Measurements from ENCODE around the gene PHF23. TPM values are rescaled to one million over a fixed set of nuclear protein-coding genes. Genes with fewer than 3 reads are reported as not detected.

The PHF23 gene
- total RNA-seq = 53.4 and 55.1 TPM in 2 replicates

DNA sequence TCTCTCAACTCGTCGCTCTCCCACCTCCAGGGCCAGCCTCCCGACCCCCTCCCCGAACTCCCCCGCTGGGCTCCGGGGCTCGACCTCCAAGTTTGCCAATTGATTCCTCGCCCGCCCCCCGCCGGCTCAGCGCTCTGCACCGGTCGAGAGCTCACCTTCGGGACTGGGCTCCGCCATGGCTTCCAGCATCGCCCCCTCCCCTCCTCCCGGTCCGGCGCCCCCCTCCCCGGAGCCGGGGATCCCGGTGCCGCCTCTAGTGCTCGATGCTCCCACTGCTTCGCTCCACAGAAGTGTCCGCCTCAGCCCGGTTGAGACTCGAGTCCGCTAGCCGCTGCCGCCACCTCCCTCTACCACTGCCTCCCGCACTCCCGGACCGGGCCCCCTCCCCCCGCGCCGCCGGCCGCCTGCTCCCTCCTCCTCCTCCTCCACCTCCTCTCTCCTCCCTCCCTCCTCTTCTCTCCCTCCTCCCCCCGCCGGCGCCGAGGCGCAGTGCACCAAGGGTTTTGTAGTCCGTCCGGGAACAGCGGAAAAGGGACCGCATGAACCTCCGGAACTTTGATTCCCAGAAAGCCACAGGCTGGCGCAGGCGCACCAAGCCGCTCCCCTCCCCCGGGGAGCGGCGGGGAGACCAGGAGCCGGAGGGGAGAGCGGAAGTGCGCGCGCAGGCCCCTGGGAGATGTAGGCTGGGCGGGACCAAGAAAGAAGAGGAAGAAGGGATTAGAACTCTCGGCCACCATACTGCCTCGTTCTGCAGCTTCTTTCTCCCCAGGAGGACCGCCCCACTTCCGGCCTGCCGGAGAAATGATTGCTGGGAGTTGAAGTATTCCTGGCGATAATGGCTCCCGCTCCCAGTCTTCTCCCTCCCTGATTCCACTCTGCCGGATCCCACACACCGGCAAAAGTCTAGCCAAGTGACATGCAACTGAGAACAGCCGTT lies at the start of gene PHF23:
TSS of gene PHF23 (minus strand) at position 367 of the 937 bp plus-strand sequence. CDS start at position 189, 178 bp downstream.
- intact Hi-C loops (cut with micrococcal nuclease) = loop anchor here (1.0 to 10.0 kb wide), 7 partner anchors 13 to 915 kb away; partner anchors contain the start of genes CYB5D1, EIF5A, ELP5 and NAA38

DNA sequence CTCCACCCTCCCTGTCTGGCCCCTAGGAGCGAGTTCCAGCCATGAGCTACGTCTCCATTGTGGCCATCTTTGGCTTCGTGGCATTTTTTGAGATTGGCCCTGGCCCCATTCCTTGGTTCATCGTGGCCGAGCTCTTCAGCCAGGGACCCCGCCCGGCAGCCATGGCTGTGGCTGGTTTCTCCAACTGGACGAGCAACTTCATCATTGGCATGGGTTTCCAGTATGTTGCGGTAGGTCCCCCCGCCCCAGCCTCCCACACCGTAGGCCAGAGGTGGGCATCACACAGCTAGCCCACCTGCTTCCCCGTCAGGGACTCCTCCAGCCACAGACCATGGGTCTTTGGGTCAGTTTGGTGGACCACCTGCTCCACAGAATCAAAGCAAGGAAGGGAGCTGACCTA lies 46.4 kb upstream of the PHF23 start:
- intact Hi-C loops (cut with micrococcal nuclease) = no loop called here

DNA sequence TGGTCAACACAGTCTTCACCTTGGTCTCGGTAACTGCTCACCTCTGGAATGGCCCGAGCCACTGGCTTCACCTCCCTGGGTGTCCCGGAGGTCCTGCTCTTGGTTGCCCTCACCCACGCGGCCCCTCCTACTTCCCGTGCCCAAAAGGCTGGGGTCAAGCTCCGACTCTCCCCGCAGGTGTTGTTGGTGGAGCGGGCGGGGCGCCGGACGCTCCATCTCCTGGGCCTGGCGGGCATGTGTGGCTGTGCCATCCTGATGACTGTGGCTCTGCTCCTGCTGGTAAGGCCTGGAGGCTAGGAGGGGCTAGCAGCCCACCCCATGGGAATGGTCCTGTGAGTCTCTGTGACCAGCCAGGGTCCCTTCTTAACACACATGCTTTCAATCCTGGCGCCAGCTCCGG lies 45.7 kb upstream of the PHF23 start:
- intact Hi-C loops (cut with micrococcal nuclease) = no loop called here

DNA sequence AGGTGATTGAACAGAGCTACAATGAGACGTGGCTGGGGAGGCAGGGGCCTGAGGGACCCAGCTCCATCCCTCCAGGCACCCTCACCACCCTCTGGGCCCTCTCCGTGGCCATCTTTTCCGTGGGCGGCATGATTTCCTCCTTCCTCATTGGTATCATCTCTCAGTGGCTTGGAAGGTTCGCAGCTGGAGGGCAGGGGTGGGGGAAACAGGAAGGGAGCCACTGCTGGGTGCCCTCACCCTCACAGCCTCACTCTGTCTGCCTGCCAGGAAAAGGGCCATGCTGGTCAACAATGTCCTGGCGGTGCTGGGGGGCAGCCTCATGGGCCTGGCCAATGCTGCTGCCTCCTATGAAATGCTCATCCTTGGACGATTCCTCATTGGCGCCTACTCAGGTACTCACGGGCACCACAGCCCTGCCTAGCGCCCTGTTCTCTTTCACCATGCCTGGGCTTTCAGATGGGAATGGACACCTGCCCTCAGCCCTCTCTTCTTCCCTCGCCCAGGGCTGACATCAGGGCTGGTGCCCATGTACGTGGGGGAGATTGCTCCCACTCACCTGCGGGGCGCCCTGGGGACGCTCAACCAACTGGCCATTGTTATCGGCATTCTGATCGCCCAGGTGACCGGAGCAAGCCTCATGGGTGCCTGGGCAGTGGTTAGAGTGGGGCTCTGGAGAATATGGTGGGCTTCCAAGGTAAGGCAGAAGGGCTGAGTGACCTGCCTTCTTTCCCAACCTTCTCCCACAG lies 44.4 kb upstream of the PHF23 start:
- intact Hi-C loops (cut with micrococcal nuclease) = no loop called here

DNA sequence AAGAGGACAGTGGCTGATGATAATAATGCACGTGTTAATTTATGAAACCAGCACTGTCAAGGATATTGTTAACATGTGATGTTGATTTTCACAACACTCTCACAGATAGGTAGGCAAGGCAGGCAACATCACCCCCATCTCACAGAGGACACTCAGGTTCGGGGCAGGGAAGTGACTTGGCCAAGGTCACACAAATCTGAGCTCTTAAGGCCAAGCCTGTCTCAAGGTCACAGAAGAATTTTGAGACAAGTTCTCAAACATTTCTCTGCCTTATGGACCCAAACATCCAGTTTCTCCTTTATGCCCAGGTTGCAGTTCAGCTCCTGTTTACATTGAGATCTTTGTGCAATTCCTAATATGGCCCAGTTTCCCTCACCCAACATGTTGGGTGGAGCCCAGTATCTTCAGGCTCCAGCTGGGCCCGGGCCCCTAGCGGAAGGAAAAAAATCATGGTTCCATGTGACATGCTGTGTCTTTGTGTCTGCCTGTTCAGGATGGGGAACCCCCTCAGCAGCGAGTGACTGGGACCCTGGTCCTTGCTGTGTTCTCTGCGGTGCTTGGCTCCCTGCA lies 43.6 kb upstream of the PHF23 start:
- intact Hi-C loops (cut with micrococcal nuclease) = no loop called here

DNA sequence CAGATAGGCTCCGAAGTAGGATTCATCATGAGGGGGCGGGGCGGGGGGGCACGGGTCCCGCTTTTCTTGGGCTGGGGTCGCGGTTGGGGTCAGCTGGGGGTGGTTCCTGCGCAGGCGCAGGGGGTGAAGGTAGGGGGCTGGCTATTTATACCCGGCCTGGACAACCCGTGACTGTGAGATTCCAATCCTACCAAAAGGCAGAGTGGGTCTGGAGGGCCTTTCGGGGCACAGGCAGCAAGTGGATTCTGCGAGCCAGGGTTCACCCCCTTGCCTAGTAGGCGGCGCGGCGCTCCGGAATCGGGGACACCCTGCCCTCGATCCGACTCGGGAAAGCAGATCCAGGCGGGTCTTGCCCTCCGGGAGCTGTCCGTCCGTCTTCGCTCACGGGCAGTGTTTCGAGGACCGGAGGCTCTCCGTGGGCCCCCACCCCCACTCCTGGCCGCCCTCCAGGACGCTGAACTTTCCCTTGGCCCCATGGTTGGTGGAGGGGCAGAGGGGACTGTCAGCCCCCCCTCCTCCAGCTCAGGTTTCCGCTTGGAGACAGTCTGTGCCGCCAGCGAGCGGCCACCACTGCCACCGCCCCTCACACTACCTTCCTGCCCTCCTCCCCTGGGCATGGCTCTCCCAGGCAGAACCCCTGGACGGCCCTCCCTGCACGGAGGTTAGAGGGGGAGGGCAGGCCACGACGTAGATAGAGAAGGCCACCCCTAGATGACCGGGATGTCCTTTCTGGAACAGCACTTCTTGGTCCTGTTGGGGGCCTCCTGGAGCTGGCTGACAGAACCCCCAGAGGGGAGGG lies 42.9 kb upstream of the PHF23 start:
- intact Hi-C loops (cut with micrococcal nuclease) = loop anchor here (1.0 kb wide), 1 partner anchor 25 kb away; the partner anchor contains the start of gene EIF5A

DNA sequence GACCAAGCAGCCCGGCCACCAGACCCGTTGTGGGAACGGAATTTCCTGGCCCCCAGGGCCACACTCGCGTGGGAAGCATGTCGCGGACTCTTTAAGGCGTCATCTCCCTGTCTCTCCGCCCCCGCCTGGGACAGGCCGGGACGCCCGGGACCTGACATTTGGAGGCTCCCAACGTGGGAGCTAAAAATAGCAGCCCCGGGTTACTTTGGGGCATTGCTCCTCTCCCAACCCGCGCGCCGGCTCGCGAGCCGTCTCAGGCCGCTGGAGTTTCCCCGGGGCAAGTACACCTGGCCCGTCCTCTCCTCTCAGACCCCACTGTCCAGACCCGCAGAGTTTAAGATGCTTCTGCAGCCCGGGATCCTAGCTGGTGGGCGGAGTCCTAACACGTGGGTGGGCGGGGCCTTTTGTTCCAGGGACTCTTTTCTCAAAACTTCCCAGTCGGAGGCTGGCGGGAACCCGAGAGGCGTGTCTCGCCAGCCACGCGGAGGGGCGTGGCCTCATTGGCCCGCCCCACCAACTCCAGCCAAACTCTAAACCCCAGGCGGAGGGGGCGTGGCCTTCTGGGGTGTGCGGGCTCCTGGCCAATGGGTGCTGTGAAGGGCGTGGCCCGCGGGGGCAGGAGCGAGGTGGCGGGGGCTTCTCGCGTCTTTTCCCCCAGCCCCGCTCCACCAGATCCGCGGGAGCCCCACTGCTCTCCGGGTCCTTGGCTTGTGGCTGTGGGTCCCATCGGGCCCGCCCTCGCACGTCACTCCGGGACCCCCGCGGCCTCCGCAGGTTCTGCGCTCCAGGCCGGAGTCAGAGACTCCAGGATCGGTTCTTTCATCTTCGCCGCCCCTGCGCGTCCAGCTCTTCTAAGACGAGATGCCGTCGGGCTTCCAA lies 42.1 kb upstream of the PHF23 start, which contains the start of gene SLC2A4:
TSS of gene SLC2A4 (plus strand) at position 645 of the 879 bp plus-strand sequence. CDS start at position 862, 217 bp downstream.
- intact Hi-C loops (cut with micrococcal nuclease) = loop anchor here (1.0 kb wide), 1 partner anchor 26 kb away; the partner anchor contains the start of gene EIF5A

DNA sequence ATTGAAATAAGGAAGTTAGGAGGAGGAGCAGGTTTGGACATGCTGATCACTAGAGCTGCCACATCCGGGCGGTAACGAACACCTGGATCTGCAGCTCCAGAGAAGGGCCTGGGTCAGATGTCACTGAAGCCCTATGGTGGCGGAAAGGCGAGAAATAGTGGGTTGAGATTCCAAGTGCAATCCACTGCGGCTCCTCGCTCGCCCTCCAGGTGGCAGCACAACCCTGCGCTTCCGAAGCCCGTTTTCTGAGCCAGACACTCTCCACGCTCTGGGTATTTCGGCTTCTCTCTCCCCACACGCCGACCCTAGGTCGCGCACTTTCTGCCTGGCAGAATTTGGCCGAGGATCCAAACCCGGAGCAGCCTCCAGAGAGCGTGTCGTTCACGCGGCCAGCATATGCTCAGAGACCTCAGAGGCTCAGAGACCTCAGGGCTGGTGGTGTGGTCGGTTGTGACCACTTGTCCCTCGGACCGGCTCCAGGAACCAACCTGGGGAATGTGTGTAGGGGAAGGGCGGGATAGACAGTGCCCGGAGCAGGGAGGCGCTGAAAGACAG lies 41.3 kb upstream of the PHF23 start:
- intact Hi-C loops (cut with micrococcal nuclease) = loop anchor here (1.0 kb wide), 3 partner anchors 16 to 71 kb away; partner anchors contain the start of gene EIF5A

DNA sequence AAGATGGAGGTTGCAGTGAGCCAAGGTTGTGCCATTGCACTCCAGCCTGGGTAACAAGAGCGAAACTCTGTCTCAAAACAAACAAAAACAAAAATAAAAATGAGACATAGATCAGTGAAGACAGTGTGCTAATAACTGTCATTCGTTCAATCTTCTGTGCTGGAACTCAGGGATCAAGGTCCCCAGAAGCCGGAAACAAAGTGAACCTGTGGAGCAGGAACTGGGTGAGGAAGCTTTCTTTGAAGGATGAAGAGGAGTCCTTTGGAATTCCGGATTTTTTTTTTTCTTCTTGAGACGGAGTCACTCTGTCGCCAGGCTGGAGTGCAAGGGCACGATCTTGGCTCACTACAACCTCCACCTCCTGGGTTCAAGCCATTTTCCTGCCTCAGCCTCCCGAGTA lies 40.2 kb upstream of the PHF23 start:
- intact Hi-C loops (cut with micrococcal nuclease) = no loop called here

DNA sequence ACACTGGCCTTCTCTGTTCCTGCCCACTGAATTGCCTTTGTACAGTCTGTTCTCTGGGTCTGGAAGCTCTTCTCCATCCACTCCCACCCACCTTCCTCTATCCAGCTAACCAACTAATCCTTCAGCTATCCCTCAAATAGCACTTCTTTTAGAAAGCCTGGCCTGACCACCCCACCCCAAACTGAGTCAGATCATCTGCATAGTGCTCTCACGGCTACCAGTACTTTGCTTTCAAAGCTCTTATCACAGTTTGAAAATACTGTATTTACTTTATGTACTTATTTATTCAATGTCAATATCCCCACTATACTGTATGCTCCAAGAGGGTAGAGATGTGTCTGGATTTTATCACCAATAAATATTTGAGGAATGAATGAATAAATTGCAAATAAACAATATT lies 27.5 kb upstream of the PHF23 start:
- intact Hi-C loops (cut with micrococcal nuclease) = no loop called here

DNA sequence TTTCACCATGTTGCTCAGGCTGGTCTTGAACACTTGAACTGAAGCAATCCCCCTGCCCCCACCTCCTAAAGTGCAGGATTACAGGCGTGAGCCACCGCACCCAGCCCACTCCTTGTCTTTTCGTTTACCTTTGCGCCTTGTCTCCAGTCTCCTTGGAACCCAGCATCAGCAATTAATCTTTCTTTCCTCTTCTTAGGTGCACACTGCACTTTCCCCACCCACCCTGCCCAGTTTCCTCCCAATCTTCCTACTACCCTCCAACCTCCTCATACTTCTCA lies 24.5 kb upstream of the PHF23 start:
- intact Hi-C loops (cut with micrococcal nuclease) = no loop called here

DNA sequence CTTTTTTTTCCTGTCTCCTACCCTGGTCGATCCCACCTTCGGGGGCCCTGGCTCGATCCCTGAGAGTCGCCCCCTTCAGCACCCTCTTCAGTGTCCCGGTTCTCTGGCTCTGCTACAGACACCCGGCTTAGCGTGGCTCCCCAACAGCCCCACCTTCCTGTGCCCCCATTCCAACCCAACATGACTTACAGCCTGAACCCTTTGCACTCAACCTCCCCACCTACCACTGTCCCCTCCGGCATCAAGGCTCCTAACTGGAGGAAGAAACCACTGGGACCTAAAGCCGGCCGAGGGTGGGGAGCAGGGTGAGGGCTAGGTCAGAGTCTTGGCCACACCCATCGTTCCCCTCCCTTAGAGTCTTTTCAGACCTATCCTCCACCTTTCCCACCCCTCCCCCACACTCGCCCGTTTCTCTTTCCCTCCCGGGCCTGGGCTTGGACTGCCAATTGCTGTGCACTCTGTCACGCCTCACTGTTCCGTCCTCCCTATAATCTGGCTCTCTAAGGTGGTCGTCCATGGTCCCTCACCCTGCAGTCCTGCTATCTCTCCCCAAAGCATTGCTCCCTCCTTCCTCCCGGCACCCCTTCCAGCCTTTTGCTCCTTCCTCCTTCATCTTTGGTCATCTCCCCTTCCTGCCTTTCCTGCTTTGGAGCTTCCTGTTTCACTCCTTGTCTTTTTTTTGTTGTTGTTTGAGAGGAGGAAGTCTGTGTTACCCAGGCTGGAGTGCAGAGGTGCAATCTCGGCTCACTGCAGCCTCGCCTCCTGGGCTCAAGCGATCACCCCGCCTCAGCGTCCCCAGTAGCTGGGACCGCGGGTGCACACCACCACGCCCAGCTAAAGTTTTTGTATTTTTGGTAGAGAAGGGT lies 23.9 kb upstream of the PHF23 start:
- intact Hi-C loops (cut with micrococcal nuclease) = no loop called here

DNA sequence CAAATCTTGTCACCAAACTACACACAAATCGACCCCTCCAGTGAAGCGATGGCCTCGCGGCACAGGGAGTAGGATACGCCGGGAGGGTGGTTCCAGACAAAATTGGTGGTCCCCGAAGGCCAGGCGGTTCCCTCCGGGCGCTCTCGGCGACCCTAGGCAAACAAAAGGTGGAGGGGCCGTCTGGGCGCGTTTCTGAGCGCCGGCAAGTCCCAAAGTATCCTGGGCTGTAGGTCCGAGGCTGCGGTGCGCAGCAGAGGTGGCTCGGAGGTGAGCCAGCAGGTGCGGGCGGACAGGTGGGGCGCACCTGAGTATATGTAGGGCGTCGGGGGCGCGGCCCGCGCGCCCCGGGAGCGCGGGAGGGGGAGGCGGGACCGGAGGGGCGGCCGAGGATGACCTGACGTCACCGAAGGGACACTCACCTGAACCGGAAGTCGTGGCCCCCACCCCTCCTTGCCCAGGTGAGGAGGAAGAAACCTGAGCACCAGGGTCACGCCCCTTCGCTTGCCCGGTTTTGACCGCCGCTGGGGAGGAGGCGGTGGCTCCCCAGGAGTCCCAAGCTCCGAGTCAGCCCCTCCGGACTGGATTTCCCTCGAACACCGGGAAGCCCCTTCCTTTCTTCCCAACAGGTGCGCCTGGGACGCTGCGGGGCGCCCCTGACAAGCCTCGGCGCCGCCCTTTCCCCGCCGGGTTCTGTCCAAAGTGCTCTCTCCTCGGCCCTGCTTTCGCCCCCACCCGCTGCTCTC lies 23.1 kb upstream of the PHF23 start, which contains the start of gene CLDN7:
TSS of gene CLDN7 (minus strand) at position 287 of the 743 bp plus-strand sequence. CDS start 435 bp downstream, outside the sequence.
- intact Hi-C loops (cut with micrococcal nuclease) = no loop called here

DNA sequence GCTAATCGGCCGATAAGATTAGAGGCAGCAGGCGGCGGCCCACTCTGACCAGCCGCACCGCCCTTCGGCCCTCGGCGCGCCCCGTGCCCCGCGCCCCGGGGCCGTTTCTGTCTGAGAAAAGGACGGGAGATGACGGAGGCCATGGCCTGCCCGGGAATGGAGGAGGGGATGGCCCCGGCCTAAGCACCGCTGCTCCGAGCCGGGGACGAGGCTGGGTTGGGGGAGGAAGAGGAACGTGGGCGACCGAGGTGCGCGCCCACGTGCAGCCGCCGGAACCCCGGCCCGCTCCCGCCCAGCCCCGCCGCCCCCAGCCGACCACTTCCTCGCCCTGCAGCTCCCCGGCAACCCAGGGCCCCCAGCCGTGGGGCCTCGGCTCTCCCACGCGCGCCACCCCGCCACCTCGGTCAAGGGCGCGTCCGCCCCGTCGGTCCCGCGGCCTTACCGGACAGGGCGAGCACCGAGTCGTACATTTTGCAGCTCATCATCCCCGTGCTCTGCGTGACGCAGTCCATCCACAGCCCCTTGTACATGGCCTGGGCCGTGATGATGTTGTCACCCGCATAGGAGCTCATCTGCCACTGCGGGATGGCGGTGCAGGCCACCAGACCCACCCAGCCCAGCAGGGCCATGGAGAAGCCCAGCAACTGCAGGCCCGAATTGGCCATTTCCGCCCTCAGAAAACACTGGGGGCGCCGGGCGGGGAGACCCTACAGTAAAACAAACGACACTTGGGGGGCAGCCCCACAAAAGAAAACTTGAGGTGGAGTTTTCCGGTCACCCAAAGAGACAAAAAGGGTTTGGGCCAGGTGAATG lies 22.3 kb upstream of the PHF23 start:
- intact Hi-C loops (cut with micrococcal nuclease) = no loop called here

DNA sequence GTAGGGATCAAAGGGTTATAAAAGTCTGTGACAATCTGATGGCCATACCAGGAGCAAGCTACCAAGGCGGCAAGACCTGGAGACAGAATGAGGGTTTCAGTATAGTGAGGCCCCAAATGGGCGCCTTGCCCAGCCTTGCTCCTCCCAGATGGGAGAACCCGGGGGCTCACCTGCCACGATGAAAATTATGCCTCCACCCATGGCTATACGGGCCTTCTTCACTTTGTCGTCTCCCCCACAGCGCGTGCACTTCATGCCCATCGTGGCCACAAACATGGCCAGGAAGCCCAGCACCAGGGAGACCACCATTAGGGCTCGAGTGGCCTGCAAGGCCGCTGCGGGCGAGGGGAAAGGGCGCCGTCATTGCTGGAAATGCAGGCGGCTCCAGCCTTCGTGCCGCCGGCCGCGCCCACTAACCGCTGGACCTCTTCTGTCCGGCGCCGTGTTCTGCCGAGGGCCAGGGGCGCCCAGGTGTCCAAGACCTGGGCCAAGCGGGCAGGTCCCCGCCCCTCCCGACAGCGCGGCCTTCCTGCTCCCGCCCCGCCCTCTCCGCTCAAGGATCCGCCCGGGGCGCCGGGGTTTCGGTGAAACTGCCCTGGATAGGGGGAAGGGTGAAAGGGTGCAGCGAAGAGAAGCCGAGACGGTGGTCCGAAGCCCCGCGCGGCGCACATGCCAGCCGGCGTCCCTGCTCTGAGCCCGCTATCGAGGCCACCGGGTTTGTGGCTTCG lies 21.6 kb upstream of the PHF23 start:
- intact Hi-C loops (cut with micrococcal nuclease) = no loop called here

DNA sequence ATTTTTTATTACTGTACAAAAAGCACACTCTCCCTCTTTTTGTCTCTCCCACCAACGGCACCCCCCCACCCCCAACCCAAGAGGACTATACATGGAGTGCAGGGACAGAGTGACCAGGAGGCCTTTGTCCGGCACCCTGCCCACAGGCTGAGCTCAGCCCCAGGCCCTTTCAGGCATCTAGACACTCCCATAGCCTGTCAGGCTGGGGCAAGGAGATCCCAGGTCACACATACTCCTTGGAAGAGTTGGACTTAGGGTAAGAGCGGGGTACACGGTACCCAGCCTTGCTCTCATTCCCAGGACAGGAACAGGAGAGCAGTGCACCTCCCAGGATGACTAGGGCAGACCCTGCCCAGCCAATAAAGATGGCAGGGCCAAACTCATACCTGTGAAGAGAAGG lies 20.9 kb upstream of the PHF23 start:
- intact Hi-C loops (cut with micrococcal nuclease) = no loop called here
